ENCODE measurements around the gene HCAR2.
"Not testable (repeated sequence)": the region's sequence is repeated elsewhere in the genome, so short reads cannot be mapped to it uniquely, and the experiment has no call there.

Gene HCAR2

DNA sequence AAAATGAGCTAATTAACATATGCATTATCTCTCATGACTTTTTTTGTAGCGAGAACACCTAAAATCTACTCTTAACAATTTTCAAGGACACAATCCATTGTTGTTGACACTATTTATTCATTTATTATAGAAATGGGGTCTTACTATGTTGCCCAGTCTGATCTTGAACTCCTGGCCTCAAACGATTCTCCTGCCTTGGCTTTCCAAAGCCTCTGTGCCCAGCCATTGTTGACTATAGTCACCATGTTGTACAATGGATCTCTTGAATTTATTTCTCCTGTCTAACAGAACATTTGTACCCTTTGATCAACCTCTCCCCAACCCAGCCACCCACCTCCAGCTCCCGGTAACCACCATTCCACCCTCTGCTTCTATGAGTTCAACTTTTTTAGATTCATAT lies 41.2 kb downstream of the HCAR2 start:
- Histone ChIP-seq H3K27ac (ENCODE audit: low read depth, low read length) (no peak overlapping the region), H3K27me3 (ENCODE audit: control insufficient read depth, insufficient read depth, low read length) (no peaks in the 10 kb centered on the region), H3K36me3 (ENCODE audit: control insufficient read depth, insufficient read depth, low read length) (no peaks in the 10 kb centered on the region), H3K9ac (ENCODE audit: low read length) (no peak overlapping the region), H3K9me3 (ENCODE audit: control insufficient read depth, insufficient read depth, low read depth, low read length) (no peaks in the 10 kb centered on the region), H3K4me3 (ENCODE audit: low read depth, low read length) (no peak overlapping the region), H3K4me1 (ENCODE audit: control insufficient read depth, insufficient read depth, low read length) (no peaks in the 10 kb centered on the region)

DNA sequence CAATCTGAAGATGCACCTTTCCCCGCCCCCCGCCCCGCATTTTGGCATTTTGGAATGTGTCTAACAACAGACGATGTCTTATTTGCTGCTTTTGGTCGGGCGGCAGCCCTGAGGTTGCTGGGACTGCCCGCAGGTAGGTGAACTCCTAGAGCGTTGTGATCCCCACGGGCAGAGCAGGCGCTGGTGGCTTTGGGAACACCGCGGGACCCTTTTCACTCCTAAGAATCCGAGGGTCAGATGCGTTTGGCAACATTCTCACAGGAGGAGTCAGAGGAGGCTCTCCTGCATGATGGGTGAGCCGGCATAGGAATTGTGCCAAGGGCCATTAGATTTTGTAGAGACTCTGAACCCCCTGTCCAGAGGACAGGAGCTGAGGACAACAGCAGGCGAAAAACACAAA lies 41.9 kb downstream of the HCAR2 start:
- no peak overlapping the region for H3K9ac ChIP-seq (ENCODE audit: low read length)

GRCh38 chr12:122659579-122659978 lies 43.6 kb downstream of the HCAR2 start:
- Histone ChIP-seq H3K9ac (ENCODE audit: low read length) (no peak overlapping the region), H3K27me3 (ENCODE audit: control insufficient read depth, insufficient read depth, low read length) (no peaks in the 10 kb centered on the region), H3K27ac (ENCODE audit: low read depth, low read length) (no peak overlapping the region), H3K4me3 (ENCODE audit: low read depth, low read length) (no peak overlapping the region), H3K9me3 (ENCODE audit: control insufficient read depth, insufficient read depth, low read depth, low read length) (no peaks in the 10 kb centered on the region), H3K4me1 (ENCODE audit: control insufficient read depth, insufficient read depth, low read length) (no peaks in the 10 kb centered on the region), H3K36me3 (ENCODE audit: control insufficient read depth, insufficient read depth, low read length) (no peaks in the 10 kb centered on the region)

More for the DNA sequence above, 41.9 kb downstream of the HCAR2 start:
- Histone ChIP-seq H3K36me3 (ENCODE audit: control insufficient read depth, insufficient read depth, low read length) (no peaks in the 10 kb centered on the region), H3K9me3 (ENCODE audit: control insufficient read depth, insufficient read depth, low read depth, low read length) (no peaks in the 10 kb centered on the region), H3K27ac (ENCODE audit: low read depth, low read length) (no peak overlapping the region), H3K4me1 (ENCODE audit: control insufficient read depth, insufficient read depth, low read length) (no peaks in the 10 kb centered on the region), H3K4me3 (ENCODE audit: low read depth, low read length) (no peak overlapping the region), H3K27me3 (ENCODE audit: control insufficient read depth, insufficient read depth, low read length) (no peaks in the 10 kb centered on the region)

- Histone ChIP-seq H3K27me3 (ENCODE audit: control insufficient read depth, insufficient read depth, low read length) (no peaks in the 10 kb centered on the region), H3K27ac (ENCODE audit: low read depth, low read length) (no peak overlapping the region), H3K9ac (ENCODE audit: low read length) (no peak overlapping the region), H3K4me1 (ENCODE audit: control insufficient read depth, insufficient read depth, low read length) (no peaks in the 10 kb centered on the region), H3K4me3 (ENCODE audit: low read depth, low read length) (no peak overlapping the region), H3K9me3 (ENCODE audit: control insufficient read depth, insufficient read depth, low read depth, low read length) (no peaks in the 10 kb centered on the region), H3K36me3 (ENCODE audit: control insufficient read depth, insufficient read depth, low read length) (no peaks in the 10 kb centered on the region)
These were observed 46.9 kb downstream of the HCAR2 start for GRCh38 chr12:122656298-122656697.

DNA sequence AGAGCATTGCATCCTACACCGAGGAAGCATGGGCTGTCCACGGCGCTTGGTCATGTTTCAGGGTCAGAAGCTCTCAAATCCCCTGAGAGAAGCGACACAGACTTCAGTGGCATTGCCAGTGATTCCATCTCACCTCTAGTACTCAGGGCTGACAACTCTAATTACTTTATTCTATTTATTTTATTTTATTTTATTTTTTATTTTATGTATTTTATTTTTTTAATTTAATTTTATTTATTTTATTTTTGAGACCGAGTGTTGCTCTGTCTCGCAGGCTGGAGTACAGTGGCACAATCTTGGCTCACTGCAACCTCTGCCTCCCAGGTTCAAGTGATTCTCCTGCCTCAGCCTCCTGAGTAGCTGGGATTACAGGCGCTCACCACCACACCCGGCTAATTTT lies 49.9 kb downstream of the HCAR2 start:
- H3K9ac ChIP-seq (ENCODE audit: low read length); H3K27me3 ChIP-seq (ENCODE audit: control insufficient read depth, insufficient read depth, low read length); H3K27ac ChIP-seq (ENCODE audit: low read depth, low read length); H3K4me3 ChIP-seq (ENCODE audit: low read depth, low read length); H3K4me1 ChIP-seq (ENCODE audit: control insufficient read depth, insufficient read depth, low read length); H3K36me3 ChIP-seq (ENCODE audit: control insufficient read depth, insufficient read depth, low read length); H3K9me3 ChIP-seq (ENCODE audit: control insufficient read depth, insufficient read depth, low read depth, low read length): not testable (repeated sequence)

GRCh38 chr12:122651520-122652224 lies 51.5 kb downstream of the HCAR2 start:
- Histone ChIP-seq H3K27ac (ENCODE audit: low read depth, low read length) (no peak overlapping the region), H3K9ac (ENCODE audit: low read length) (no peak overlapping the region), H3K9me3 (ENCODE audit: control insufficient read depth, insufficient read depth, low read depth, low read length) (no peaks in the 10 kb centered on the region), H3K4me1 (ENCODE audit: control insufficient read depth, insufficient read depth, low read length) (no peaks in the 10 kb centered on the region), H3K36me3 (ENCODE audit: control insufficient read depth, insufficient read depth, low read length) (no peaks in the 10 kb centered on the region), H3K4me3 (ENCODE audit: low read depth, low read length) (no peak overlapping the region), H3K27me3 (ENCODE audit: control insufficient read depth, insufficient read depth, low read length) (no peaks in the 10 kb centered on the region)

Measured in HUES6 (cell line).